ENCODE measurements around the gene DENND6B.

GRCh38 chr22:50323900-50324299 is 2.9 kb downstream of the DENND6B start:
- TF ChIP-seq CTCF (IDR thresholded peaks at IDR 0.05): no peak
- TF ChIP-seq EZH2 (IDR thresholded peaks at IDR 0.05; ENCODE audit: borderline replicate concordance, insufficient read depth, low read depth, low read length, poor library complexity, severe bottlenecking): no peak
